DMS79 (cell line): ENCODE measurements around the gene STOM.
"Not testable (repeated sequence)": the region's sequence is repeated elsewhere in the genome, so short reads cannot be mapped to it uniquely, and the experiment has no call there.

Experiments used
- DNase-seq: peaks from one replicate; lab custom pipeline; 2025; lab: John Stamatoyannopoulos, UW

The STOM gene, protein sequence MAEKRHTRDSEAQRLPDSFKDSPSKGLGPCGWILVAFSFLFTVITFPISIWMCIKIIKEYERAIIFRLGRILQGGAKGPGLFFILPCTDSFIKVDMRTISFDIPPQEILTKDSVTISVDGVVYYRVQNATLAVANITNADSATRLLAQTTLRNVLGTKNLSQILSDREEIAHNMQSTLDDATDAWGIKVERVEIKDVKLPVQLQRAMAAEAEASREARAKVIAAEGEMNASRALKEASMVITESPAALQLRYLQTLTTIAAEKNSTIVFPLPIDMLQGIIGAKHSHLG

GRCh38 chr9:121369595-121370265 is at the start of gene STOM:
TSS of gene STOM (minus strand) at chr9:121370250. CDS start at chr9:121370187, 63 bp downstream.
- DNase-seq: peak; percentile 13

- no peak for DNase-seq
These were observed 41.9 kb upstream of the STOM start for GRCh38 chr9:121411993-121412392.

- DNase-seq: no peak
These were observed 35.8 kb upstream of the STOM start for GRCh38 chr9:121405899-121406298.

DNA sequence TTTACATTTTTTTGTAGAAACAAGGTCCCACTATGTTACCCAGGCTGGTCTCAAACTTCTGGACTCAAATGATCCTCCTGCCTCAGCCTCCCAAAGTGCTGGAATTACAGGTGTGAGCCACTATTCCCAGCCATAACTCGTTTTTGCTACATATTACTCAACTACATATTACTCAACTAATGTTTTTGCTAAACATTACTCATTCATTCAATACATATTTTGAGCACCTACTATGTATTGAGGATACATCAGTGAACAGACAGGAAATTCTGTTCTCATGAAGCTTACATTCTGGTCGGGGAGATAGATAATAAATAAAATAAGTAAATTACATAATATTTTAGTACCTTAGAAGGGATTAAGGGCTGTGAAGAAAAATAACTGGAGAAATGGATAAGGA is 34.9 kb upstream of the STOM start:
- DNase-seq: no peak

DNA sequence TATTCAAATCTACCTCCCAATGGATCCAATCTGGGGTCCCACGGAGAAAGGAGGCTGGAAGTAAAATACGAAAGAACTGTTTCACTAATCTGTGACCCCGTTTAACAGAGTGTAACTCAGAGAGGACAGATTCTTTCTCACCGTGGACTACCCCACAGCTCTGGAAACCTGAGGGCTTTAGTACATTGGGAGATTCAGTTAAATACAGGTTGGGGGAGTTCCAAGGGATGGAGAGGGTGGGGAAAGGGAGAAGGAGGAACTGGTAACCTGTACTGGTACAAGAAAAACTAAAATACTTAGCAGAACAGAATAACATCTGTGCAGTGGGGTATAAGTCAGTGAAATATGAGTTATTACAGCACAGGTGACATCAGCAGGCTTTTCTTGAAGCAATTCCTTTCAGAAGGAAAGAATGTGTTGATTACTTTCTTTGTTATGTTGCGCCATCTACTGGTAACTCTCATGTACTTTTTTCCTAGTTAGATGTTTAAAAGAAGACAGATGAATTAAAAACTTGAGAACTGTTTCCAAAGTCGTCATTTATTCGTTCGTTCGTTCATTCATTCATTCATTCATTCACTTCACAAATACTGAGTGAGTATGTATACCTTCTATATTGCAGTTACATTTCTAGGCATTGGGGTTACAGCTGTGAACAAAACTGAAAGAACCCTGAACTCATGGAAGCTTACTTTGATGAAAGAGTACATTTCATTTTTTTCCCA is 30.0 kb upstream of the STOM start:
- DNase-seq: peak; percentile 51

GRCh38 chr9:121399126-121399882 is 29.3 kb upstream of the STOM start:
- no peak for DNase-seq

DNA sequence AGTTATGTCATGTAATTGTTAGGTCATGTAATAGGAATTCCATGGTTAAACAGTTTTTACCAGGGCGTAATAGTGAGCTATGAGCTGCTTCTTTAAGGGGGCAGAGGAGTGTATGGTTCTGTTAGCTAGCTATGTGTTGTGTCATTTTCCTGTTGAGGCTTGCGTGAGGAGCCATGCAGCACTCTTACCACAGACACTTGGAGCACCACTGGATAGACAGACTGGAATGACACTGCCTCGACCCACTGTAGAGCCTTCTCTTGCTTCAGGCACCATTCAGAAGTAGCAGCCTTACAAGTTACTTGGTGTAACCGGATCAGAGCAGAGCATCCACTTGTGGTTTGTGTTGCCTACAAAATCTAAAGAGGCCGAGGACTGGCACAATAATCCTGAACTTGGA is 28.3 kb upstream of the STOM start:
- DNase-seq: peak; percentile 50

DNA sequence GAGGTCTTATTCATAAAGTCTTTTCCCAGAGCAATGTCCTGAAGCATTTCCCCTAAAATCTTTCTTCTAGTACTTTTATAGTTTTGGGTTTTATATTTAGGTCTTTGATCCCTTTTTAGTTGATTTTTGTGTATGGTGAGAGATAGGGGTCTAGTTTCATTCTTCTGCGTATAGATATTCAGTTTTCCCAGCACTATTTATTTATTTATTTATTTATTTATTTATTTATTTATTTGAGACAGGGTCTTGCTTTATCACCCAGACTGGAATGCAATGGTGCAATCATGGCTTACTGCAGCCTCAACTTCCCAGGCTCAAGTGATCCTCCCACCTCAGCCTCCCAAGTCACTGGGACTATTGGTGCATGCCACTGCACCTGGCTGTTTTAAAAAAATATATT is 27.2 kb upstream of the STOM start:
- DNase-seq: not testable (repeated sequence)

- DNase-seq: no peak
These were observed 25.5 kb upstream of the STOM start for GRCh38 chr9:121395558-121395957.

DNA sequence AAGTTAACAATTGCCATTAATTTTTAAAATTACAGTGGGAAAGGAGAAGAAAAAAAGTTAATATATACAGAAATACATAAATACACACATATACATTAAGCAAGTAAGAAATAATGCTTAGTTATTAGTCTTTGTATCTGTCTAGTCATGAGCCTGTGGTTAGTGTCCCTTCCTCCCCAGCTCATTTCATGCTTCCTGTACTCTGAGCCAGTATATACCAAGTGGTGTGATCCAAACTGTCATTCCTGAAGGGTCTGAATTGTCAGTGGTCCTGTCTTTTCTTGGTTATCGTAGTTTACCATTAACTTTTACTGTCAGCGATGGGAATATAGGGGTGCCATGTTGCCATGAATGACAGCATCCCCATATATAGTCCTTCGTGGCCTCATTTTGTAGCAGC is 24.2 kb upstream of the STOM start:
- no peak for DNase-seq

DNA sequence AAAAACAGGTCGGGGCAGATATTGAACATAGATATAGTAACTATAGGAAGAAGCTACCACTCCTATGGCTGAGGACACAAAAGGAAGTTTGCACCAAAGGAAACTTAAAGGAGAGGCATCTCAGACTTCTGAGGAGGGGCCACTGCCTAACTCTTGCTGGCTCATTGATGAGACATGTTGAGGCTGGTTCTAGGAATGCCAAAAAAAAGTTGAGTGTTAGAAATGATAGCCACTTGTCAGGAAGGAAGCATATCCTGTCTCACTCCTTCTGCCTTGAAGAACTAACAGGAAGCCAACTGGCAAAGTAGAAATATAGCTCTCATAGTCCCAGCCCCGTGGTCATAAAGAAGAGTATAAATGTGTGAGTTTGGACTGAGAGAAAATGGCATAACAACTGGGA is 23.3 kb upstream of the STOM start:
- no peak for DNase-seq

- no peak for DNase-seq
These were observed 20.3 kb upstream of the STOM start for GRCh38 chr9:121390372-121390771.

DNA sequence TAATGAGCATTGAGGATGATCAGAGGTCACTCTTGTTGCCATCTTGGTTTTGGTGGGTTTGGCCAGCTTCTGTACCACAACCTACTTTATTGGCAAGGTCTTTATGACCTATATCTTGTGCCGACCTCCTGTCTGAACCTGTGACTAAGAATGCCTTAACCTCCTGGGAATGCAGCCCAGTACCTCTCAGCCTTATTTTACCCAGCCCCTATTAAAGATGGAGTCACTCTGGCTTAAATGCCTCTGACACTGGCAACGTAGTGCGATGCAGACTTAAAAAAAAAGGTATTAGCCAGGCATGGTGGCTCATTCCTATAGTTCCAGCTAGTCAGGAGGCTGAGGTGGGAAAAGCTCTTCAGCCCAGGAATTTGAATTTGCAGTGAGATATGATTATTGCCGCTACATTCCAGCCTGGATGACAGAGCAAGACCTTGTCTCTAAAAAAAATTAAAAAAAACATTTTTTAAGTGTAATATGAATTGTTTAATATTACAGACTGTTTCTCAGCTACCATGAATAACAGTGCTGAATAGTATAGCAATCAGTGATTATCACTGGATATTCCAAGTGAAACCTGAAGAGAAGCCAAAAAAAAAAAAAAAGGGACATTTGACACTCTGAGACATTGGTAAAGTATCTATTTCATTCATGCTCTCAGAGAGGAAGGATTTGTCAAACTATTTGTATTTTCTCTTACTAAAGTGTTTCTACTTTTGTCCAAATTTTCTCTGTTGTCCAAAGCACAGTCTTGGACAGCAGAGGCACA is 18.3 kb upstream of the STOM start:
- DNase-seq: no peak

DNA sequence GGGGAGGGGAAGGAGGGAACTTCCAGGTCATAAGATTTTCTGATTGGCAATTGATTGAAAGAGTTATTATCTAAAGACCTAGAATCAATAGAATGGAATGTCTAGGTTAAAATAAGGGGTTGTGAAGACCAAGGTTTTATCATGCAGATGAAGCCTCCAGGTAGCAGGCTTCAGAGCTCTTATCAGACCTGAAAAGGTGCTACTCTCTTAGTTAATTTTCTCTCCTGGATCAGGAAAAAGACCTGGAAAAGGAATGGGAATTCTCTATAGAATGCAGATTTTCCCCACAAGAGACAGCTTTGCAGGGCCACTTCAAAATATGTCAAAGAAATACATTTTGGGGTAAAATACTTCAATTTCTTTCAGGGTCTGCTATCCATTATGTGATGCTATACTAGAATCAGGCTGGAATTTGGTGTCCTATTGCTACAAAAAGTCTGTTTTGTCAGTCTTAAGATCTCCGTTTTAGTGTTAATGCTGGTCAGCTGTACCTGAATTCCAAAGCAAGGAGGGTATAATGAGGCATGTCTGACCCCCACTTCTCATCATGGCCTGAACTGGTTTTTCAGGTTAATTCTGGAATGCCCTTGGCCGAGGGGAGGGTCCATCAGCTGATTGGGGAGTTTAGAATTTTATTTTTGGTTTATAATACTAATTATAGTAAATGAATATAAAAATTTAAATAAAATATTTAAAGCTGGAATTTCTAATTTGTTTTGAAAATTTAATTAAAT is 16.6 kb upstream of the STOM start:
- no peak for DNase-seq

DNA sequence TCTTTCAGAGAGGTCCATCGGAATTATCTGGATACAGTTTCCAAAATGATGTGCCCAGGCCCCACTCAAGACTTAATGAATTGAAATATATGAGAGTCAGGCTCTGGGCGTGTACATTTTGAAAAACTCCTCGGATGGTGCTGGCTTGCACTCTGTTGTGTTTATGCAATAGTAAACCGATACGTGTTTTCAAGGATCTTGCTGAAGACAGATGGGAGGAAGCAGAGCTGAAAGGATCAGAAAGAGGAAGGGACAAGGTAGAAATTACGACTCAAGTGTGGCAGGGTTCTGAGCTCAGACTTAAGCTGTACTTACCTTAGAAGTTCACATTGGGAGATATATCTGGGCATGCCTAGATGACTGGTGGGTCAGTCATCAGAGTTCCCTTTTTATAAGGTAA is 13.7 kb upstream of the STOM start:
- no peak for DNase-seq

DNA sequence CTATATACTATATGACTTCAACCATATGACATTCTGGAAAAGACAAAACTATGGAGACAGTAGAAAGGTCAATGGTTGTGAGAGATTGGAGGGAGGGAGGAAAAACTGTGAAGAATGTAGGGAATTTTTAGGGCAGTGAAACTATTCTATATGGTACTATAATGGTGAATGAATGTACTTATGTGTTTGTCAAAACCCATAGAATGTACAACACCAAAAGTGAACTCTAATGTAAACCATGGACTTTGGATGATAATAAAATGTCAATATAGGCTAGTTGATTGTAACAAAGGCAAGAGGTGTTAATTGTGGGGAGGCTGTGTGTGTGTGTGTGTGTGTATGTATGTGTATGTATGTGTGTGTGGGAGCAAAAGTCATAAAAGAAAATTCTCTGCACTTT is 10.8 kb upstream of the STOM start:
- no peak for DNase-seq

DNA sequence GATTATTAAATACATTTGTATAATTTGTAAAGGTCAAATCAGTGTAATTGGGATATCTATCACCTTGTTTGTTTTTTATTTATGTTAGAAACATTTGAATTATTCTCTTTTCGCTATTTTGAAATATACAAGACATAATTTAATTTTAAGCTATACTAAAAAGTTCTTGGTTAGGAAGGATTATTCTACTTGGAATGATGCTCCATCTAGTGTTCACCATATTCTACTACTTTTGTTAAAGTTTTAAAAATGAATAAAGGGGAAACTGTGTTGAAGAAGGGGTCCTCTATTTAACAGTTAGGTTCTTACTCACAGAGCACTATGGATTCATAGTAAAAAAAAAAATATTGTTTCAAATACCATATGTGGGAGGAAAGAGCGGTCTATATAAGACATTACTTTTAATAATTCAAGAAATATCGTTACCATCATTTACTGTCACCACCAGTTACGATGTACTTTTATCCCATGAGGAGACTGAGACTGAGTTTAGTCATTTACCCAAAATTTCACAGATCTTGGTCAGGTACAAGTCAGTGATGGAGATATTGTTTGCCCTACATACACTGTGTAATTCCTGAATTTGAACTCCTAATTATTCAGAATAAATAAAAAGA is 6.3 kb upstream of the STOM start:
- no peak for DNase-seq

GRCh38 chr9:121373011-121373729 is 3.1 kb upstream of the STOM start:
- DNase-seq: no peak

- no peak for DNase-seq
These were observed 2.4 kb upstream of the STOM start for GRCh38 chr9:121372239-121373010.
